ENCODE results near the gene SPA17. TPM values are rescaled to one million over a fixed set of nuclear protein-coding genes. Genes with fewer than 3 reads are reported as not detected.
A peak's percentile ranks its signal among the peaks of the same experiment; 100 is the strongest.

SPA17 gene
- total and polyA plus RNA-seq, 2 of the 4 experiments (the other 2 are of a cell fraction), result 9.9 to 10.6 TPM

GRCh38 chr11:124674571-124674970, 867 bp downstream of the SPA17 start:
- Histone ChIP-seq H3K27ac (ENCODE audit: insufficient read depth, low read length) (no peak overlapping the region; the same call in 1 of the 2 replicates), H4K91ac (ENCODE audit: insufficient read depth, low read depth, low read length) (peak overlapping the region; percentile 51), H3K23ac (ENCODE audit: low read depth, low read length) (no peak overlapping the region), H4K5ac (ENCODE audit: low read depth, low read length) (no peak overlapping the region), H2AFZ (replicated peaks; ENCODE audit: low read length, poor library complexity) (no peak overlapping the region), H2AK5ac (ENCODE audit: low read depth, low read length) (peak overlapping the region; percentile 83), H3K4me1 (ENCODE audit: control insufficient read depth, insufficient read depth, low read length) (peaks cover 9% of the 10 kb centered on the region), H4K8ac (ENCODE audit: low read depth in 2 of 2, low read length in 2 of 2) (peak overlapping the region; percentile 46 to 94; a peak in 3 of 4 replicates), H3K4me3 (ENCODE audit: insufficient read depth, low read depth, low read length) (peak overlapping the region; percentile 90; the same call in 1 of the 2 replicates), H3K14ac (replicated peaks; ENCODE audit: low read depth, low read length) (no peak overlapping the region), H3K36me3 (ENCODE audit: control insufficient read depth, insufficient read depth, low read length) (no peaks in the 10 kb centered on the region), H2BK5ac (ENCODE audit: low read depth, low read length, poor library complexity, severe bottlenecking) (no peak overlapping the region), H3K9ac (ENCODE audit: low read depth, low read length) (peak overlapping the region; percentile 85; the same call in 1 of the 2 replicates), H3K9me3 (ENCODE audit: control insufficient read depth, insufficient read depth, low read length) (no peaks in the 10 kb centered on the region), H3K4me2 (ENCODE audit: low read depth, low read length) (peak overlapping the region; percentile 75; the same call in 1 of the 2 replicates), H2BK120ac (ENCODE audit: low read depth, low read length) (no peak overlapping the region), H2BK15ac (ENCODE audit: low read depth, low read length) (peak overlapping the region; percentile 53; the same call in 1 of the 3 replicates), H3K27me3 (ENCODE audit: control insufficient read depth, insufficient read depth, low read length) (no peaks in the 10 kb centered on the region), H3K79me1 (ENCODE audit: low read depth in 1 of 2, low read length in 2 of 2) (peaks cover 10 to 20% of the 10 kb centered on the region in 2 experiments; a peak in 3 of 4 replicates), H3K4ac (ENCODE audit: low read depth, low read length) (peak overlapping the region; percentile 84), H3K18ac (ENCODE audit: low read depth, low read length) (no peak overlapping the region), H2BK20ac (ENCODE audit: low read depth, low read length) (no peak overlapping the region; the same call in 1 of the 2 replicates), H3K9me1 (ENCODE audit: insufficient read depth, low read length) (peaks cover 4% of the 10 kb centered on the region; the same call in 1 of the 2 replicates), H4K20me1 (ENCODE audit: insufficient read depth, low read length) (no peaks in the 10 kb centered on the region), H2AK9ac (replicated peaks; ENCODE audit: low read depth, low read length, poor library complexity) (no peak overlapping the region), H3K56ac (ENCODE audit: extremely low read depth, insufficient read depth, low read length) (no peak overlapping the region)
- intact Hi-C loops (cut with micrococcal nuclease), result loop anchor here (10.0 kb wide), 1 partner anchor 70 kb away; no protein-coding TSS in a partner anchor
- ChIA-PET POLR2A (ENCODE audit: unreplicated experiment) (no interaction called here), CTCF (interaction anchor here (1.4 kb wide), 1 partner anchor 162 kb away, joined by 3 read pairs; no protein-coding TSS in a partner anchor)
- no peak for ATAC-seq (ENCODE audit: low read depth)
- in situ Hi-C loops (cut with MboI; ENCODE audit: low sequenced_read_pairs), result loop anchor here (5.0 to 25.0 kb wide), 2 partner anchors 88 to 738 kb away; partner anchors contain the start of gene ESAM
- no TSS peak for BruUV-seq (replicated peaks)
- DNase-seq, result no peak
- dilution Hi-C loops (cut with HindIII; ENCODE audit: low sequenced_read_pairs, unreplicated experiment), result no loop called here
- WGBS, 2 experiments (ENCODE audit: extremely low coverage in 2 of 2, insufficient read length in 1 of 2), result no CpG with 5 or more reads among the region's 5 CpGs
- peak; percentile 72 for TF ChIP-seq CEBPB (IDR thresholded peaks at IDR 0.05; ENCODE audit: low read depth, low read length)
- TF ChIP-seq NFE2L2 (IDR thresholded peaks at IDR 0.05; ENCODE audit: low read depth, low read length), result no peak
